HepG2 (cell line): Measurements from ENCODE around the gene BANK1. TPM values are rescaled to one million over a fixed set of nuclear protein-coding genes. Genes with fewer than 3 reads are reported as not detected.

Source experiments
- ATAC-seq: fragments of 200-7000 bp; cut with Tn5 transposase; 3 replicates; pipeline ENCODE4 v1.9.1; 2020; ENCODE audit warnings: mild to moderate bottlenecking, moderate library complexity
- BruUV-seq: library from RNA; stranded (reverse); fragments of 400-500 nt; replicated peaks from 2 replicates; lab custom pipeline; 2021; lab: Mats Ljungman, UMichigan
- CTCF ChIA-PET: fragments of 300-600 bp; formaldehyde crosslinking; extraction: SDS; loops from one replicate; lab custom pipeline; 2021; ENCODE audit warnings: low total read pairs, inconsistent platforms, low intra/inter-chr PET ratio; lab: Yijun Ruan, JAX
- POLR2A ChIA-PET: fragments of 350-600 bp; sonication (Branson Sonifier 250); formaldehyde crosslinking; loops from one replicate; lab custom pipeline; 2020; ENCODE audit warnings: antibody characterized with exemption, inconsistent platforms; lab: Yijun Ruan, JAX
- DNase-seq: peaks from one replicate; pipeline ENCODE4 v3.0.0-alpha.2; 2015; ENCODE audit warnings: low spot score
- FAIRE-seq: peaks from 3 replicates; lab custom pipeline; 2011; peaks lifted over from hg19 to GRCh38; lab: Jason Lieb, UNC
- H2AFZ ChIP-seq: one replicate; pipeline ENCODE4 v1.6.1; 2011; ENCODE audit warnings: low read length, inconsistent platforms
- H3K27ac ChIP-seq: fragments of 300-600 bp; 3 replicates; pipeline ENCODE4 v1.8.0; 2011; ENCODE audit warnings: mixed run types, mild to moderate bottlenecking, mixed read lengths, low read length, inconsistent platforms; ENCODE audit not compliant: insufficient read depth; ENCODE audit errors: extremely low read length
- H3K27me3 ChIP-seq, 2 experiments: fragments of 200-600 bp in 1 of 2; 2 replicates in 1 of 2; 3 replicates in 1 of 2; pipeline versions ENCODE4 v1.6.0 to v1.8.0; 2011; ENCODE audit warnings: low read length in 2 of 2, mild to moderate bottlenecking in 2 of 2, moderate library complexity in 2 of 2, inconsistent platforms in 1 of 2; ENCODE audit not compliant: insufficient read depth in 2 of 2, control insufficient read depth in 1 of 2
- H3K36me3 ChIP-seq, 2 experiments: fragments of 200-600 bp in 1 of 2; replicated peaks in 1 of 2; 2 replicates in 1 of 2; 3 replicates in 1 of 2; pipeline versions ENCODE4 v1.5.1 to v1.8.0; 2011; ENCODE audit warnings: low read length in 2 of 2, inconsistent platforms in 1 of 2; ENCODE audit not compliant: insufficient read depth in 2 of 2, control insufficient read depth in 1 of 2
- H3K4me1 ChIP-seq: 2 replicates; pipeline ENCODE4 v1.5.1; 2012; ENCODE audit warnings: low read length, inconsistent platforms; ENCODE audit not compliant: insufficient read depth
- H3K4me2 ChIP-seq: 2 replicates; pipeline ENCODE4 v1.6.0; 2011; ENCODE audit warnings: low read depth, low read length, inconsistent platforms
- H3K4me3 ChIP-seq, 3 experiments: fragments of 200-600 bp in 1 of 3; sonication (generic), shearing (Covaris generic) in 1 of 3; replicated peaks in 1 of 3; 2 replicates each; pipeline ENCODE4 v1.5.1; 2011 to 2016; ENCODE audit warnings: low read length in 3 of 3, inconsistent platforms in 2 of 3, low read depth in 2 of 3, mild to moderate bottlenecking in 2 of 3, control low read depth in 1 of 3, mixed read lengths in 1 of 3; ENCODE audit not compliant: insufficient read depth in 1 of 3
- H3K79me2 ChIP-seq: one replicate; pipeline ENCODE4 v1.6.1; 2011; ENCODE audit warnings: low read length, inconsistent platforms; ENCODE audit not compliant: insufficient read depth
- H3K9ac ChIP-seq: 2 replicates; pipeline ENCODE4 v1.6.0; 2011; ENCODE audit warnings: mild to moderate bottlenecking, low read depth, low read length, inconsistent platforms; ENCODE audit not compliant: insufficient read depth
- H3K9me3 ChIP-seq: 2 replicates; pipeline ENCODE4 v1.5.1; 2012; ENCODE audit warnings: mild to moderate bottlenecking, low read length
- H4K20me1 ChIP-seq: 2 replicates; pipeline ENCODE4 v1.6.0; 2011; ENCODE audit warnings: inconsistent platforms, mild to moderate bottlenecking, low read length, moderate library complexity; ENCODE audit not compliant: insufficient read depth
- CBX1 ChIP-seq: IDR thresholded peaks from one replicate; pipeline ENCODE4 v1.6.1; 2016; ENCODE audit warnings: antibody characterized with exemption, low read depth
- ETV5 ChIP-seq: IDR thresholded peaks from 2 replicates; pipeline ENCODE4 v1.6.1; 2018; ENCODE audit warnings: missing biosample characterization, missing genetic modification reagents, inconsistent platforms, borderline replicate concordance
- NFKBIZ ChIP-seq: IDR thresholded peaks from 2 replicates; pipeline ENCODE4 v1.6.1; 2018; ENCODE audit warnings: missing genetic modification reagents, missing compliant biosample characterization
- RNF219 ChIP-seq: sonication (generic); formaldehyde crosslinking; IDR thresholded peaks from 2 replicates; pipeline ENCODE4 v1.5.0; 2020; ENCODE audit warnings: mild to moderate bottlenecking, missing genetic modification reagents
- SIN3B ChIP-seq: fragments of 150-350 bp; IDR thresholded peaks from 2 replicates; pipeline ENCODE4 v1.6.1; 2014; ENCODE audit warnings: low read length
- SIX1 ChIP-seq: sonication (generic); formaldehyde crosslinking; IDR thresholded peaks from 2 replicates; pipeline ENCODE4 v1.4.0; 2020; ENCODE audit warnings: missing genetic modification reagents, borderline replicate concordance
- SNAPC5 ChIP-seq: sonication (generic); formaldehyde crosslinking; IDR thresholded peaks from 2 replicates; pipeline ENCODE4 v1.8.1; 2023; ENCODE audit warnings: mild to moderate bottlenecking, missing genetic modification reagents, borderline replicate concordance
- ZNF160 ChIP-seq: sonication (generic); formaldehyde crosslinking; IDR thresholded peaks from 2 replicates; pipeline ENCODE4 v1.8.0; 2022; ENCODE audit warnings: mild to moderate bottlenecking, inconsistent platforms, missing genetic modification reagents
- ZNF256 ChIP-seq: sonication (generic); formaldehyde crosslinking; conservative IDR thresholded peaks from 2 replicates; pipeline ENCODE4 v1.4.0; 2020; ENCODE audit warnings: missing genetic modification reagents
- ZNF354B ChIP-seq: sonication (generic); formaldehyde crosslinking; IDR thresholded peaks from 2 replicates; pipeline ENCODE4 v1.8.0; 2022; ENCODE audit warnings: mild to moderate bottlenecking, missing genetic modification reagents
- ZNF777 ChIP-seq: sonication (generic); formaldehyde crosslinking; IDR thresholded peaks from 2 replicates; pipeline ENCODE4 v1.4.0; 2020; ENCODE audit warnings: missing genetic modification reagents
- ZNF850 ChIP-seq: sonication (generic); formaldehyde crosslinking; conservative IDR thresholded peaks from 2 replicates; pipeline ENCODE4 v1.9.0; 2021; ENCODE audit warnings: mild to moderate bottlenecking, missing genetic modification reagents
- ZSCAN25 ChIP-seq: sonication (generic); formaldehyde crosslinking; IDR thresholded peaks from 2 replicates; pipeline ENCODE4 v1.8.0; 2022; ENCODE audit warnings: mild to moderate bottlenecking, missing genetic modification reagents
- WGBS: methylation state at CpG from one replicate; pipeline ENCODE4 v1.1.6; 2017; ENCODE audit warnings: low lambda C conversion rate; 5-methylcytosine and 5-hydroxymethylcytosine counted together
- in situ Hi-C: cut with HindIII; loops from 2 replicates; pipeline ENCODE4 v1.10.0; 2017; ENCODE audit warnings: low pct_unique_long_range_greater_than_20kb; ENCODE audit not compliant: extremely low pct_ligation_motif_present
- intact Hi-C: fragments of 100-400 bp; cut with micrococcal nuclease; formaldehyde crosslinking; loops from one replicate; pipeline ENCODE4 v1.10.0; 2022; ENCODE audit not compliant: unreplicated experiment
- polyA plus RNA-seq, 8 experiments: library from polyadenylated mRNA; depleted of rRNA in 3 of 8; stranded (reverse) in 7 of 8; unstranded in 1 of 8; fragments of >200 nt; fragmentation: Illumina TruSeq in 4 of 8; extraction: Trizol in 4 of 8; gene quantifications; 2 replicates each; pipeline versions ENCODE4 v1.2.1 to v1.2.3, GENCODE V29; 2011 to 2016; ENCODE audit warnings: low read depth in 4 of 8, missing spikeins in 1 of 8, mixed read lengths in 1 of 8; ENCODE audit not compliant: insufficient read depth in 1 of 8
- total RNA-seq, 5 experiments: library from RNA; depleted of rRNA; stranded (reverse); fragments of >200 nt; fragmentation: Illumina TruSeq; extraction: Trizol; gene quantifications; 2 replicates each; pipeline ENCODE4 v1.2.3, GENCODE V29; 2016; ENCODE audit warnings: low read depth in 1 of 5

The BANK1 gene
- total and polyA plus RNA-seq, 2 of the 13 experiments (the other 11 are each of a cell fraction or from before 2014, with no cell fraction given) = 0.15 TPM; not detected in 1

DNA sequence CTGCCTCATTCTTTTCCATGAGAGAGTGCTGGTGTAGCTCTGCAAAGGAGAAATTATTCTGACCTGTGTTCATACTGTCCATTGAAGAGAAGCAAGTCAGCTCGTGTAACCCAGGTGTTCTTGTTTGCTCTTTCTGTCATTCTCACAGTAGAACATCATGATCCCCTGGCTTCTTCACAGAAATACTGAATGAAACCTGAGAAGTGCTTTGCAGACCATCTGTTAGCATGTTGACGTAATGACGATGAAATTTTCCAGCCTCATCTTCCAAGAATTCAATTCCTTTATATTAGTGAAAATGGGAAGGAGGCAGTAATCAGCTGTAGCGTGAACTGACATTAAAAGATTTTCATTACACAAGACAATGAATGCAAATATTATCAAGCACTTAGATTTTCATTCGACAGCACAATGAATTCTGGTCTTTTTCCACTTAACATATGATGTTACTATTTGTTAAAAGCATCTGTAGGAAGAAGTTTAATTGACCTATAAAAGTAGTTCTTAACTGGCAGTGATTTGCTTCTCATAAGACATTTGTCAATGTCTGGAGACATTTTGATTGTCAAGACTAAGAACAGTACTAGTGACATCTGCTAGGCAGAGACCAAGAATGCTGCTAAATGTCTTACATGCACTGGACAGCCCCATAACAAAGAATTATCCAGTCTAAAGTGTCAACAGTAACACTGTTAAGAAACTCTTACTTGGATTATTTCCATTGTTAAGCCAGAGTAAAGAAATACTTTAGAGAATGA is 246.3 kb downstream of the BANK1 start:
- no peak for ATAC-seq
- Histone ChIP-seq H3K36me3 (no peaks in the 10 kb centered on the region), H3K9me3 (no peaks in the 10 kb centered on the region), H3K9ac (no peak overlapping the region), H3K27me3 (no peaks in the 10 kb centered on the region), H3K79me2 (no peaks in the 10 kb centered on the region), H3K4me1 (no peaks in the 10 kb centered on the region), H4K20me1 (no peaks in the 10 kb centered on the region), H3K4me2 (no peak overlapping the region), H2AFZ (no peak overlapping the region), H3K27ac (no peak overlapping the region), H3K4me3 (no peak overlapping the region)
- no TSS peak for BruUV-seq
- TF ChIP-seq ZNF850 = no peak
- no peak for TF ChIP-seq ZNF256 (CRISPR knock-in tag)
- no peak for TF ChIP-seq SNAPC5 (CRISPR knock-in tag)
- TF ChIP-seq NFKBIZ (CRISPR knock-in tag) = no peak
- TF ChIP-seq SIX1 (CRISPR knock-in tag) = no peak
- TF ChIP-seq ETV5 (CRISPR knock-in tag) = no peak
- TF ChIP-seq SIN3B = no peak
- TF ChIP-seq ZNF160 (CRISPR knock-in tag) = no peak
- no peak for TF ChIP-seq CBX1
- no peak for TF ChIP-seq ZNF777 (CRISPR knock-in tag)
- no peak for TF ChIP-seq ZSCAN25 (CRISPR knock-in tag)
- no peak for TF ChIP-seq RNF219 (CRISPR knock-in tag)
- TF ChIP-seq ZNF354B (CRISPR knock-in tag) = no peak
- in situ Hi-C loops = no loop called here
- WGBS = 8% methylated on average over 5 of the region's 5 CpGs
- no peak for DNase-seq
- ChIA-PET POLR2A (no interaction called here), CTCF (no interaction called here)
- no peak for FAIRE-seq
- intact Hi-C loops = no loop called here
